Stimulated activated CD4-positive, alpha-beta T cell treated with anti-CD3 and anti-CD28 coated beads, Interleukin-1b, Interleukin-23, amount 100 ng/mL, for 1 hour (primary cell): ENCODE measurements around the gene AJAP1.

ENCODE experiments used
- DNase-seq, 2 donors: peaks; one replicate each; pipeline ENCODE4 v3.0.0-alpha.2; 2020; ENCODE audit warnings: low read depth in 2 of 2

AJAP1 gene

GRCh38 chr1:4682607-4683220 lies 28.3 kb downstream of the AJAP1 start:
- no peak for DNase-seq

DNA sequence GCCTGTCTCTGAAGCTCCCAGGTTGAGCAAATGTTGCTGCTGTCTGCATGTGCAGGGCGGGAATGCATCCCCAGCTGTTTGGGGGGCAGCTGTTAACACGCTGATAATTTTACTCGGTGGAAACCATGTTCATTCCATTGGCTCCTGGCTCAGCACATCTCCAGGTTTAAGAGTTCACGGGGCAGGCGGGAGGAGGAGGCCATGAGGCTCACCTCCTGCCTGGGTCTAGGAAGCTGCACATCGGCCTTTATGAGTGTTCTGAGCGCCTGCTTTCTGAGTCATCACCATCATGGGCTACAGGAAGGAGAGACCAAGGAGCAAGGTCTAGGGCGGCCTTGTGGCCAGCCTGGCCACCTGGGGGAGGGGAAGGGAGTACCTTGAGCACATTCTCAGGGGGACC lies 29.7 kb downstream of the AJAP1 start:
- no peak for DNase-seq

GRCh38 chr1:4684864-4685522 lies 30.6 kb downstream of the AJAP1 start:
- DNase-seq: no peak

GRCh38 chr1:4685523-4685865 lies 31.1 kb downstream of the AJAP1 start:
- no peak for DNase-seq

GRCh38 chr1:4687943-4688342 lies 33.5 kb downstream of the AJAP1 start:
- no peak for DNase-seq

DNA sequence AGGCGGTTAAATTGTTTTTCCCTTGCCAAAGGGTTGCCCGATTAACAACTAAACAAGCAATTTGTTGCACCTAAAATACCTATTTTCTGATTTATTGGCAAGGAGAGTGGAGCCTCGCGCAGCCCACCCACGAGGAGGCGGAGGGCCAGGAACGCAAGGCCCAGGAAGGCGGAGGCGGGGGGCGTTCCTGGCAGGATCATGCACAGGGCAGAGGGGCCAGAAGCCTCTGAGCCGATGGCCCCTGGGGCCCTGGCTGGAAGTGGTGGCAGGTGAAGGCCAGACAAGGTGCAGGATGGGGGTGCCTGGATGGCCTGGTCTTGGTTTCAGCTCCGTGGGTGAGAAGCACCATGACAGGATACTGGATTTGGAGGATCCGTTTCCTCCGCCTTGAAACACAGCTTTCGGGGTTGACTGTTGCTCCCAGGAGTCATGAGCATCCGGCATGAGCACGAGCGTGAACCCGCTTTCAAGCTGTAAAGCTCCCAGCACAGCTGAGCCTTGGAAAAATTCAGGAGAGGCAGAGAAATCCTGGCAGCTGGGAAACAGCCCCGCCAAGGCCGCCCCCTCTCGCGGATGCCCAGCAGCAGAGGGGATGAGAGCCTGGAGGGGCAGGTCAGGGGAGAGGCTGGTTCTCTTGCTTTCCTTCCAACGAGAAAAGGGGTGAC lies 35.0 kb downstream of the AJAP1 start:
- DNase-seq: no peak

- DNase-seq: no peak
These were observed 35.7 kb downstream of the AJAP1 start for GRCh38 chr1:4689941-4690635.

DNA sequence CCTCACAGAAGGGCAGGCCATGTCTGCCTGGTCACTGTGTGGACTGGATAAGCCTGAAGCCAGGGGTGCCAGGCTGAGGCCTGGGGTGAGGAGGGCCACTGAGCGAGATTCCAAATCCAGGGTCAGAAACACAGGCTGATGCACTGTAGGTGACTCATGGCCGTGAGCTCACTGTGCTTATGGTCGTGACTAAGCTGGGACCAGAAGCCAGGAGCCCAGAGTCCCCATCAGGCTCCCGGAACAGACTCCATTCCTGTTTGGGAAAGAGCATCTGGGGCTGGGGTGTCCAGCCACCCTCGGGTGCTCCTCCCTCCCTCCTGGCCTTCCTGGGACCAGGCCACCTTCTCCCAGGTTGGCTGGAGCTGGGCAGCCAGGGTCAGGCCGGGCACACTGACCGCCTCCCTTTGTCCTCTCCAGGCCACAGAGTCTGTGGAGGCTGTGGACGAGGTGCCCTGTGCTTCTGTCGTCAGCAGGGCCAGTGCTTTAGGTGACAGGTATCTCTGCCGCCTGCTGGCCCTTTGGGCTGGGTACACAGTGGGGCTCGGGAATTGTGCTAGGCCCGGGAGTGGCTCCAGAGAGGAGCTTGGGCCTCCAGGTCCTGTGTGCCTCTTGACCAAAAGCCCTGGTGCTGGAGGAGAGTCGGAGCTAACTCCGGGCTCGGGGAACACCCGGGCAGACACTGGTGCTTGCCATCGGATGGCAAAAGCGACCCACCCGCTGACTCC lies 36.7 kb downstream of the AJAP1 start:
- no peak for DNase-seq

GRCh38 chr1:4691766-4692405 lies 37.5 kb downstream of the AJAP1 start:
- DNase-seq: no peak

GRCh38 chr1:4692437-4692836 lies 38.0 kb downstream of the AJAP1 start:
- no peak for DNase-seq

- no peak for DNase-seq
These were observed 38.9 kb downstream of the AJAP1 start for GRCh38 chr1:4693331-4693730.

DNA sequence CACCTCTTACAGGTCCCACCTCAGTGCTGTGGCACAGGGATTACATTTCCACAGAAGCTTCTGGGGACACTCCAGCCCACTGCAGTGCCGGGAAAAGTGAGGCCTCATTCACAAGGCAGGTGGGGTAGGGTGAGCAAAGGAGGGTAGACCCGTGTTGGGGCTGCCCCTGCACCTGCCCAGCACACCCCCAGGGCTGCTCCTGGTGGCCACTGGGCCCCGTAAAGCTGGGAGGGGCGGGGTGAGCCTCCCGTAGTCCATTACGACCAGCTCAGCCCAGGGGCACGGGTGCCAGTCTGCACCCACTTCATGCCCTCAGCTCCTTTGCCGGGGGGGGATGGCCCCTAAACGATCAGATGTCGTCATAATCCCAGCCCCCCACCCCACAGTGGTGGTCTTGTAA lies 39.5 kb downstream of the AJAP1 start:
- DNase-seq: no peak

GRCh38 chr1:4694492-4694891 lies 40.1 kb downstream of the AJAP1 start:
- no peak for DNase-seq

- DNase-seq: no peak
These were observed 40.8 kb downstream of the AJAP1 start for GRCh38 chr1:4695241-4695640.

- no peak for DNase-seq
These were observed 41.8 kb downstream of the AJAP1 start for GRCh38 chr1:4696161-4696745.

DNA sequence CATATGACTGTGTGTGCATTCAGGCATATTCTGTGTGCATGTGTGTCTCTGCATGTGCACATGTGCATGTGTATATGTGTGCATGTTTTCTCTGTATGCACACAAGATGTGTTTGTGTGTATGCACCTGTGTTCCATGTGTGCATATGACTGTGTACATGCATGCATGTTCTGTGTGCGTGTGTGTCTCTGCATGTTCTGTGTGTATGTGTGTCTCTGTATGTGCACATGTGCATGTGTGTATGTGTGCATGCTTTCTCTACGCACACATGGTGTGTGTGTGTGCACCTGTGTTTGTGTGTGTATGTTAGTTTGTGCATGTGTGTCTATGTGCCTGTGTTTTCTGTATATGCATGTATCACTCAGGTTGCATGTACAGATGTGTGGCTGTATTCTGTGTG lies 42.3 kb downstream of the AJAP1 start:
- no peak for DNase-seq

DNA sequence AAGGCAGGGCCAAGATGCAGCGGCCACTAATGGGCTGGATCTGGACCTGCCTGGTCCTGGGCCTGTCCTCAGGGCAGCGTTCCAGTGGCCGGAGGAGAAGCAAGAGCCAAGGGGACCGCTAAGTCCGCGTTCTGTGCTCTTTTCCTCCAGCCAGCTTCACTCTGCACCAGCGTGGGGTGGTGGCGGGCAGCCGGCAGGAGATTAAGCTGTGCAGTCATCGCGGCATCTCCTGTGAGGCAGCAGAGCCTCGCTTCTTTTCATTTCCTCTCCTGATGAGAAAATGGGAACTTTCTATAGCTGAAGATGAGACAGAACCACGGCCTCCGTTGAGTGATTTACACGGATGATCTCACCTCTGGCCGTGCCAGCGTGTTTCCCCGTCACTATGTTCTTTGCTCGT lies 43.4 kb downstream of the AJAP1 start:
- DNase-seq: no peak

- DNase-seq: no peak
These were observed 44.5 kb downstream of the AJAP1 start for GRCh38 chr1:4698911-4699310.

- no peak for DNase-seq
These were observed 45.2 kb downstream of the AJAP1 start for GRCh38 chr1:4699376-4700301.

GRCh38 chr1:4700801-4701200 lies 46.4 kb downstream of the AJAP1 start:
- no peak for DNase-seq
